HL-60 (cell line): ENCODE data around the gene GNB2.

Experiments used
- DNase-seq, 2 experiments: peaks; one replicate each; pipeline ENCODE4 v3.0.0-alpha.2; 2010 to 2020; ENCODE audit warnings: low read depth in 1 of 2, low spot score in 1 of 2
- H3K27ac ChIP-seq: fragments of 250-450 bp; sonication (Bioruptor Pico); replicated peaks from 2 replicates; pipeline ENCODE4 v1.5.1; 2020; ENCODE audit warnings: mild to moderate bottlenecking, moderate library complexity
- H3K27me3 ChIP-seq: fragments of 250-450 bp; sonication (Bioruptor Pico); 2 replicates; pipeline ENCODE4 v1.5.1; 2021; ENCODE audit warnings: mild to moderate bottlenecking, moderate library complexity; ENCODE audit not compliant: insufficient read depth, poor library complexity, severe bottlenecking
- H3K4me3 ChIP-seq: replicated peaks from 2 replicates; pipeline ENCODE4 v1.5.1; 2011; ENCODE audit warnings: mild to moderate bottlenecking, control low read depth, low read length; ENCODE audit not compliant: insufficient read depth
- CTCF ChIP-seq: IDR thresholded peaks from one replicate; pipeline ENCODE4 v1.5.1; 2011; ENCODE audit warnings: low read length, control low read depth, inconsistent platforms; ENCODE audit not compliant: insufficient read depth
- GABPA ChIP-seq: IDR thresholded peaks from 2 replicates; pipeline ENCODE4 v1.6.1; 2012; ENCODE audit warnings: low read depth
- POLR2AphosphoS5 ChIP-seq: IDR thresholded peaks from 2 replicates; pipeline ENCODE4 v1.6.1; 2012; ENCODE audit warnings: low read depth
- REST ChIP-seq: IDR thresholded peaks from 2 replicates; pipeline ENCODE4 v1.6.1; 2012; ENCODE audit warnings: low read depth; ENCODE audit not compliant: insufficient replicate concordance
- SPI1 ChIP-seq: IDR thresholded peaks from 2 replicates; pipeline ENCODE4 v1.6.1; 2012; ENCODE audit warnings: low read depth, mild to moderate bottlenecking, borderline replicate concordance

The GNB2 gene

GRCh38 chr7:100688326-100688860 is 14.9 kb downstream of the GNB2 start:
- Histone ChIP-seq H3K27ac (no peak overlapping the region), H3K4me3 (no peak overlapping the region), H3K27me3 (no peaks in the 10 kb centered on the region)
- TF ChIP-seq POLR2AphosphoS5 (no peak), SPI1 (no peak), REST (no peak), CTCF (no peak), GABPA (no peak)
- no peak for DNase-seq

- no peak for DNase-seq
- no peak for TF ChIP-seq REST
- no peak for TF ChIP-seq POLR2AphosphoS5
- no peak for TF ChIP-seq SPI1
- TF ChIP-seq GABPA = no peak
- no peak for TF ChIP-seq CTCF
- H3K27me3 ChIP-seq = no peaks in the 10 kb centered on the region
- H3K27ac ChIP-seq = no peak overlapping the region
- H3K4me3 ChIP-seq = no peak overlapping the region
Measured at GRCh38 chr7:100689230-100690135, 15.9 kb downstream of the GNB2 start.

- peak in 1 of 2 experiments; percentile 84 for DNase-seq
Measured at GRCh38 chr7:100691676-100692577, 18.4 kb downstream of the GNB2 start.

More at GRCh38 chr7:100691676-100692577, 18.4 kb downstream of the GNB2 start:
- peak overlapping the region; percentile 24; the same call in 1 of the 2 replicates for H3K27ac ChIP-seq
- peaks cover 5% of the 10 kb centered on the region for H3K27me3 ChIP-seq
- TF ChIP-seq CTCF (peak; percentile 53), GABPA (no peak), POLR2AphosphoS5 (0 out of 2 replicates have a peak, but pooled peaks have one; percentile 18)
- H3K4me3 ChIP-seq = peak overlapping the region; percentile 65
